Measurements from ENCODE around the gene WDFY4. TPM values are rescaled to one million over a fixed set of nuclear protein-coding genes. Genes with fewer than 3 reads are reported as not detected.

Gene WDFY4
- polyA plus RNA-seq, 1 donor (not counting 4 experiments of a cell fraction or from before 2014, with no cell fraction given) = 0.04 TPM

GRCh38 chr10:48760983-48761382 lies 76.3 kb downstream of the WDFY4 start:
- Histone ChIP-seq H4K20me1 (ENCODE audit: control insufficient read depth, extremely low read depth, insufficient read depth, low read length) (no peaks in the 10 kb centered on the region), H3K27me3 (ENCODE audit: control insufficient read depth, extremely low read depth, insufficient read depth, low read length) (peaks cover 14% of the 10 kb centered on the region), H3K9me3 (ENCODE audit: control insufficient read depth, low read depth, low read length) (no peaks in the 10 kb centered on the region), H3K79me2 (ENCODE audit: control insufficient read depth, insufficient read depth, low read length) (no peaks in the 10 kb centered on the region), H3K4me2 (ENCODE audit: control insufficient read depth, extremely low read depth, insufficient read depth, low read depth, low read length) (no peak overlapping the region), H3K4me3 (ENCODE audit: control insufficient read depth in 2 of 3, extremely low read depth in 1 of 3, insufficient read depth in 2 of 3, low read depth in 1 of 3, low read length in 3 of 3) (no peak overlapping the region), H3K4me1 (ENCODE audit: control insufficient read depth, extremely low read depth, insufficient read depth, low read length) (no peaks in the 10 kb centered on the region), H3K36me3 (ENCODE audit: control insufficient read depth in 2 of 2, extremely low read depth in 1 of 2, insufficient read depth in 2 of 2, low read length in 2 of 2) (no peaks in the 10 kb centered on the region), H2AFZ (ENCODE audit: control insufficient read depth, low read length) (no peak overlapping the region), H3K9me1 (ENCODE audit: control insufficient read depth, extremely low read depth, insufficient read depth, low read length) (no peaks in the 10 kb centered on the region), H3K27ac (ENCODE audit: control insufficient read depth, insufficient read depth, low read length) (no peak overlapping the region), H3K9ac (ENCODE audit: control insufficient read depth, extremely low read depth, insufficient read depth, low read length) (no peak overlapping the region)
- DNase-seq (ENCODE audit: low read depth, low spot score) (no peak), FAIRE-seq (no peak)
- TF ChIP-seq EZH2 (IDR thresholded peaks at IDR 0.05; ENCODE audit: low read length) = no peak
- TF ChIP-seq CTCF (optimal IDR thresholded peaks at IDR 0.05 in 1 of 3, IDR thresholded peaks at IDR 0.05 in 1 of 3, conservative IDR thresholded peaks at IDR 0.05 in 1 of 3; ENCODE audit: extremely low read depth in 1 of 3, insufficient read depth in 2 of 3, low read length in 3 of 3) = no peak
- dilution Hi-C loops (cut with MboI; ENCODE audit: extremely low pct_ligation_motif_present, low sequenced_read_pairs) = no loop called here

GRCh38 chr10:48762064-48763042 lies 77.7 kb downstream of the WDFY4 start:
- no peaks in the 10 kb centered on the region for H4K20me1 ChIP-seq (ENCODE audit: control insufficient read depth, extremely low read depth, insufficient read depth, low read length)
- no peak overlapping the region for H3K27ac ChIP-seq (ENCODE audit: control insufficient read depth, insufficient read depth, low read length)
- FAIRE-seq = no peak
- no peak for TF ChIP-seq CTCF (optimal IDR thresholded peaks at IDR 0.05 in 1 of 3, IDR thresholded peaks at IDR 0.05 in 1 of 3, conservative IDR thresholded peaks at IDR 0.05 in 1 of 3; ENCODE audit: extremely low read depth in 1 of 3, insufficient read depth in 2 of 3, low read length in 3 of 3)
- TF ChIP-seq EZH2 (IDR thresholded peaks at IDR 0.05; ENCODE audit: low read length) = no peak
- no peaks in the 10 kb centered on the region for H3K36me3 ChIP-seq (ENCODE audit: control insufficient read depth in 2 of 2, extremely low read depth in 1 of 2, insufficient read depth in 2 of 2, low read length in 2 of 2)
- no peaks in the 10 kb centered on the region for H3K79me2 ChIP-seq (ENCODE audit: control insufficient read depth, insufficient read depth, low read length)
- H2AFZ ChIP-seq (ENCODE audit: control insufficient read depth, low read length) = no peak overlapping the region
- peaks cover 14% of the 10 kb centered on the region for H3K27me3 ChIP-seq (ENCODE audit: control insufficient read depth, extremely low read depth, insufficient read depth, low read length)
- no peaks in the 10 kb centered on the region for H3K9me1 ChIP-seq (ENCODE audit: control insufficient read depth, extremely low read depth, insufficient read depth, low read length)
- dilution Hi-C loops (cut with MboI; ENCODE audit: extremely low pct_ligation_motif_present, low sequenced_read_pairs) = no loop called here
- H3K9ac ChIP-seq (ENCODE audit: control insufficient read depth, extremely low read depth, insufficient read depth, low read length) = no peak overlapping the region
- no peak for DNase-seq (ENCODE audit: low read depth, low spot score)
- H3K9me3 ChIP-seq (ENCODE audit: control insufficient read depth, low read depth, low read length) = no peaks in the 10 kb centered on the region
- H3K4me3 ChIP-seq (ENCODE audit: control insufficient read depth in 2 of 3, extremely low read depth in 1 of 3, insufficient read depth in 2 of 3, low read depth in 1 of 3, low read length in 3 of 3) = no peak overlapping the region
- H3K4me2 ChIP-seq (ENCODE audit: control insufficient read depth, extremely low read depth, insufficient read depth, low read depth, low read length) = no peak overlapping the region
- no peaks in the 10 kb centered on the region for H3K4me1 ChIP-seq (ENCODE audit: control insufficient read depth, extremely low read depth, insufficient read depth, low read length)

Measured in keratinocyte (primary cell).